HG03354 (cell line): ENCODE results near the gene GPR156.

Experiments
- ATAC-seq: cut with Tn5 transposase; IDR thresholded peaks from one replicate; pipeline ENCODE4 v1.9.1; 2021; ENCODE audit warnings: mild to moderate bottlenecking; ENCODE audit not compliant: unreplicated experiment, poor library complexity, severe bottlenecking

The GPR156 gene

DNA sequence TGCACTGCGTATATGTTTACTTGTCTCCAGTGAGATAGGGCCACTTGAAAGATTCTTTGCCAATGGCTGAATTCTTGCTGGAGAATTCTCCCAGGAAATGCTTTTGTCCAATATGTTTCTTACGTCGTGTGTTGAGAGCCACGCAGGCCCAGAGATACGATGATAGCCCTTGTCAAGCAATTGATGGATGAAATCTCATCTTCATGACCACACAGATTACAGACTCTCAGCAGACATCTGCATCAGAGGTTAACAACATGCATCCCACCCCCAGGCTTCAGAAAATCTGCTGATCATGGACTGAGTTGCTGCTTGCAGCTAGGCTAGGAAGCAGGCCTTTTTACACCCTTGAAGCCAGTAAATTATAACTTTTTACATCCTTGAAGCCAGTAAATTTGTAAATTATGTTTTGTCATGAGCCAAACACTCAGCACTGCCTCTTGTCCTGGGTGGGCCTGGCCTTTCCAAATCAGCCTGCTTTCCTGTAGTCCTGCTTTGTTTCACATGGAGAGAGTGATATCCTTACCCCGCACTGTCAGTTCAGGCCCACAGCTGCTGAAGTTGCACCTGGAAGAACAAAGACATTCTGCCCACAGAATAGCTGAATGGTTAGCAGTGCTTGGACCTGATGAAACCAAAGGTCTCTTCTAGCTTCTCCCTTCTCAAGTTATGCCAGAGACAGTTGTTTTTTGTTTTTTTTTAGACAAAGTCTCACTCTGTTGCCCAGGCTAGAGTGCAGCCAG, 84.4 kb downstream of the GPR156 start:
- ATAC-seq, result no peak

DNA sequence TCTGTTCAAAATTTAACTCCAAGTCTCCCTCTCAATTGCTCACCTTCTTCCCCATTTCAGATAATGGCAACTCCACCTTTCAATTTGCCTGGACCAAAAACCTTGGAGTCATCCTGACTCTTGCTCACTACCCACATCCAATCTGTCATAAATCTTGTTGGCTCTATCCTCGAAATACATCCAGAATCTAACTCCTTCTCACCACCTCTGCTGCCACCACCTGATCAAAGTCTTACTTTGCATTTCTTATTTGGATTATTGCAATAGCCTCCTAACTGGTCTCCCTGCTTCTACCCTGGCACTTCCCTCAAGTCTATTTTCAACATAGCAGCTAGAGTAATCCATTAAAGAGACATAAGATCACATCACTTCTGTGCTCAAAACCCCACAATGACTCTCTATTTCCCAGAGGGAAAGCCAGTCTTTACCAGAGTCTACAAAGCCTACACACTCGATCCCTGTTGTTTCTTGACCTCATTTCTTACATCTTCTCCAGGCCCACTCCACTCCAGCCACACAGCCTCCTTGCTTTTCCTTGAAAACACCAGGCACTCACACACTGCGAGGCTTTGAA, 86.6 kb downstream of the GPR156 start:
- ATAC-seq, result no peak

DNA sequence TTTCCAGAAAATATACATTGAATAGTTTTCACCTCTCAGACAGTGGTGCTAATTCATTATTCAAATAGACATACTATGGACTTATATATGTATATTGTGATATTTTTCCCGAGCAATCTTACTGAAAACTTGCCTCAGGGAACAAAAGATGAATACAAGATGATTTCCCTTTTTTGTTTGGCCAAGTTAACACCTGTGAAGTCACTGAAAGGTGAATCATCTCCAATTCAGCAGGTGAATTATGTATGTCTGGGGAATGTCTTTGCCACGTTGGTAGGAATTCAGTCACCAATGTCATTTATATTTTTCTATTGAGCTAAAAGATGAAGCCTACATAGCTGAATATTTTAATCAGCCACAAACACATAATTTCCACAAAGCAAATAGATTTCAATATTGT, 88.2 kb downstream of the GPR156 start:
- ATAC-seq, result no peak

DNA sequence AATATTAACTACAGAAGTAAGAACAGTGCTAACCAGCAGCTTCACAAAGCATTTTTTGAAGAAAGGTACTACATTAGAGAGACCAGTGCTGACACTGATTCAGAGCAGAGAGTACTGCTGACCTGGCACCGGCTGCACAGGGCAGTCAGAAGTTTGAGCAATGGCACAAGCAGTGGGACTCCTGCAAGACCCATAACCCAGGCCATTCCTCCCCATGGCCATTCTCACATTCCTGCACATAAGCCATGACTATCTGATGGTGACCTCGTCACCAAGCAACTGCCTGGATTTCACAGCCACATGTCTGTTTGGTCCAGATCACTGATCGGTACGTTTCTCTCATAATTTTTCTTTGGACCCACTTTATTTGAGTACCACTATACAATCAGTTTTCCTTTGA, 88.7 kb downstream of the GPR156 start:
- ATAC-seq, result no peak

DNA sequence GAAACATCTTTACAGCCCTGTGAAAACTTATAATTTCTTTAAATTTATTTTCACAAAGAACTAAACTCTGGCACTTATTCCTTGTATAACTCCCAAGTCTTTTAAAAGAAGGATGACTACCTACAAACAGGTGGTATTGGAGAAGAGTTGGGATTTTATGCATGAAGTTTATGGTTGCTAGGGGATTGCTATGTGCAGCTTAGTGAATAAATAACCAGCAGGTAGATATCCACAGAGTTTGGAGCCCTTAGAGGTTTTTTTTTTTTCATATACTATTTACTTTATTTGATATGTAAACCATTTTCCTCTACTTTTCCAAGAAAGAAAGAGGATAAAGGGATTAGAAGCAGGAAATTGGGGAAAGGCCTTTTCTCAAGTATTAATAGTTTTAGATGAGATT, 91.5 kb downstream of the GPR156 start:
- no peak for ATAC-seq

DNA sequence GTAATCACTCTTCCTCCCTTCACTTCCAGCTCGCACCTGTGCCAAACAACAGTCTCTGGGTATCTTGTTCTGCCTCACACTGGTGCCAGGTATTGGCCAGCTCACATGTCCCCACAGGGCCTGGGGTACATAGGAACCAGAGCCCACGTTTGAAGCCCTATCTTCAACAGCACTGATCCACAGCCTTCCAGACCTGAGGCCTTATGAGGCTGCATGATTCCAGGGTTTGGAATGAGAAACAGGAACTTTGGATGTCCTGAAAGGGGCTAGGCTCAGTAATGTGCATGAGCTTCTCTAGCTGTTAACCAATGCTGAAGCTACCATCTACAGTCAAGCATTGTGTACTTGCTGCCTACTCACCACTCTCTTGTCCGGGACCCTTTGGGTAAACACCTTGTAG, 92.4 kb downstream of the GPR156 start:
- no peak for ATAC-seq

DNA sequence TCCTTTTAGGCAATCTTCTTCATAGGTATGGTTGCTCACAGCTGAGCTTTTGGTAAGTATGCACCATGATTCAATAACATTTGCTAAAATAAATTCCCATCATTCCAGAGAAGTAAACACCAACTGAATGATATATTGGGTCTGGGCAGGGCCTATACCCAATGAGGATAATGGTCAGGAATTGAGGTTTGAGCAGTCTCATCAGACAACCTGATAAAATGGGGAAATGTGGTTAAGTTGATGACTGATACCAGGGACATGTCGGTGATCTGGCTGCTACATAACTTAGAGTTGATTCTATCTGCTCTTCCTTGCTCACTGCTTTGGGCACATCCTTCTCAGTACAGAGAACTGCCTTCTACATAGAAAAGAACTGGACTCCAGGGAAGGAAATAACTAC, 92.9 kb downstream of the GPR156 start:
- ATAC-seq, result no peak

DNA sequence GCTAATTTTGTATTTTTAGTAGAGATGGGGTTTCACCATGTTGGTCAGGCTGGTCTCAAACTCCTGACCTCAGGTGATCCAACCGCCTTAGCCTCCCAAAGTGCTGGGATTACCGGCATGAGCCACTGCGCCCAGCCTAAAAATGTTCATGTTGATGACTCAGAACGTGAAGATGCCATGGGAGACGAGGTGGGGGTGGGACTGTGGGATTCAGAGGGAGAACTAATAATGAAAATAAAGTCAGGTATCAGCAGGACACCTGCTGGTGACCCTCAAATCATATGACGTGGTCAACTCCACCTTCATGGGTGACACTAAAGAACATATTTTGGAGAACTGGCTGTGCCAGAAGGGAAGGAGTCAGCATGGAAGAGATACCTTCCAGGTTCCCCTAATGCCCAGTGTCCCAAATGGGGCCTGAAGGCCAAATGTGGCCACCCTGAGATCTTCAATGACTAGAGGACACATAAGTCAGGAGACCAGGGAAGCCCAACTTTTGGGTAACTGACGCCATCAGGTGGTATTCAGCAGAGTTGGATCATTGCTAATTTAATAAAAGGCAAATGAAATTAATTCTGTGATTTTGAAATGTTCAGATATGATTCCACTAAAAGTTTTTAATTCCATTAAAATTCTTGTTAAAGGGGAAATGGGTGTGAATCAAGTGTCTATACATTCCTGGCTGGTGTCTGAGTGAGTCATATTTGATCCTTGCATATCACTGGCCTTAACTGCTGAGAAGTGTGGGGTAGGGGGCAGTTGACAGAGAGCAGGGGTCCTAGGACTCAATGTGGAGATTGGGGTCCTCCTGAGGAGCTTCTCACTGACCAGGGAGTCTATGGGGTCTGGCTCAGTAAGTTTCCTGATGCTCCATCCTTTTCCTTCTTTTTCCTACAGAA, 102.2 kb downstream of the GPR156 start:
- ATAC-seq, result no peak

DNA sequence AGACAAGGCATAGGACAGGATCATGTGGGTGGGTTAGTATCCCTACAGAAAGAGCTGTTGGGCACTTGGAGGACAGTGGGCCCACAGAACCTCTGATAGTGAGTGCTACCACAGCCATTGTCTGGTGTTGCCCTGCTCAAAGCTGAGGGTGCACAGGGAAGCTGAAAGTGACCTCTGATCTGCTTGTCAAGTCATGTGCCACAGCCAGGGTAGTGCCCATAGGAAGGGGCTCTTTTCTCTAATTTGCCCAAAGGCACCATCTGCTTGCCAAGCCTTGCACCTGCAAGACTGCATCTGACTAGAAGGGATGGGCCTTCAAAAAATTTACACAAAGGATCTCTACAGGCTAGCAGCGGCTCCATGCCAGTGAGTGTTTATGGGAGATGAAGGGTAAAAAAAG, 103.4 kb downstream of the GPR156 start:
- ATAC-seq, result no peak

DNA sequence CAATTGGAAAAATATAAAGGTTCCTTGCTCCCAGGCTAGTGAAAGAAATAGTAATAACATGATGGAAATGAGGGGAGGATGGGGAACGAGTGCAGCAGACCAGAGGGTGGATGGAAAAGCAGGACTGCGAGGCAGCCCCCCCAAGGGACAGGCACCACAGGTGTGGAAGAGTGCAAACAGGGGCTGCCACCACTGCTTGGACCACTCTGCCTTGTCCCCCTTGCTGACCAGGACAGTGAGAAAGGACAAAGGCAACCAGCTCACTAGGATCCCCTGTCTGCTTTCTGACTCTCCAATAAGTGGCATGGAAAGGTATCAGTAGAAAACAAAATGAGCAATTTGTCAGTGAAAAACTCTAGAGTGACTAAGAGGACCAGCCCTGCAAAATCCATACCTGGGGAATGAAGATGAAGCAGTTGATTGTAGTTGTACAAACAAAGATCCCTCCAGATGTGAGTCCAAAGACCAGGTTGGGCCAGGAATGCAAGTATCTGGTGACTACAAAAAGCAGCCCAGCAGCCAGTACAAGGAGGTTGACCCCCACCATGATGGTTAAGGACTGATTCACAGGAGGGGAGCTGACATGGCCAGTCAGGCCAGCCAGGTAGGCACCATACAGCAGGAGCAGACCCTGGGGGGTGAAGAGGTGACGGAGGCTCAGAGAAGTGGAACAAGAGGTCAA, 104.2 kb downstream of the GPR156 start:
- no peak for ATAC-seq

DNA sequence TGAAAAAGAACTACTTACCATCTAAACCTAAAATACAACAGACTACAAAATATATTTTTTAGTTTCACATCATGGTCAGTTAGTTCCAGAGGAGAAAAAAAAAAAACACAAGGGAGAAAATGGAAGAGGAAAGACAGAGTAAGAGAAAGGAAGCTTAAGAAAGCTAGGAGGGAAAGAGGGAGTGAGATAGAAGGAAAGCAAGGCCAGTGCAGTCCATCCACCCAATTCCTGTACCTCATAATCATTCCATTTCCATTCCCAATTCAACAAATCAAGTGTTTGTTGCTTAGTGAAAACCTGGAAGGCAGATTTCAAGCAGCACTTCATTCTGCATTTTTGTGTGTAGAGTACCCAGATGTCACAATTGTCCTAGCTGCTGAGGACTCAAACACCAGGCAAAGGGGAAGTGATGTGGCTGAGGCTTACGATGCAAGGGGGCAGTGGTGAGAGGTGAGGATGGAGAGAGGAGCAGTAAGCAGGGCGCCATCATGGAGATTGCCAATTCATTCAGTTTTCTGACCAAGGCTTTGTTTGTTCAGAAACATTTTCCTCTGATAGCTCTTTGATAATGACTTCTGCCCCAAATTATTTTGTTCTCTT, 107.2 kb downstream of the GPR156 start:
- no peak for ATAC-seq

DNA sequence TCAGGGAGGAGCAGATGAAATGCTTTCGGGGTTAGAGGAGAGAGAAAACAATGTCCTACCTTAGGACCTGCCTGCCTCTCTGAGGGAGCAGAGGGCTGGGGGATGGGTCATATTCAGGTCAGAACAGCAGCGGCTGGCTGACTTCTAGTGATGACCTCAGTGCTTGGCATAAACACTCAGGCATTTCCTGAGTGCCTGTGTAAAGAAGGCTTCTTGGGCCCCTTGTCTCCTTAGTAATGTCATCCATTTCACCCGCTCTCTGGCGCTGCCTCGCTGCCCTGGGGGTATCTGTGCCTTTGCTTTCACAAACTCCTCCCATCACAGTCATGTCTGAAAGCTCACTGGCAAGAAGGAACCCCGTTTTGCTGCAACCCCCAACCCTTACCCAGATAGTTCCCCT, 107.9 kb downstream of the GPR156 start:
- ATAC-seq, result no peak

DNA sequence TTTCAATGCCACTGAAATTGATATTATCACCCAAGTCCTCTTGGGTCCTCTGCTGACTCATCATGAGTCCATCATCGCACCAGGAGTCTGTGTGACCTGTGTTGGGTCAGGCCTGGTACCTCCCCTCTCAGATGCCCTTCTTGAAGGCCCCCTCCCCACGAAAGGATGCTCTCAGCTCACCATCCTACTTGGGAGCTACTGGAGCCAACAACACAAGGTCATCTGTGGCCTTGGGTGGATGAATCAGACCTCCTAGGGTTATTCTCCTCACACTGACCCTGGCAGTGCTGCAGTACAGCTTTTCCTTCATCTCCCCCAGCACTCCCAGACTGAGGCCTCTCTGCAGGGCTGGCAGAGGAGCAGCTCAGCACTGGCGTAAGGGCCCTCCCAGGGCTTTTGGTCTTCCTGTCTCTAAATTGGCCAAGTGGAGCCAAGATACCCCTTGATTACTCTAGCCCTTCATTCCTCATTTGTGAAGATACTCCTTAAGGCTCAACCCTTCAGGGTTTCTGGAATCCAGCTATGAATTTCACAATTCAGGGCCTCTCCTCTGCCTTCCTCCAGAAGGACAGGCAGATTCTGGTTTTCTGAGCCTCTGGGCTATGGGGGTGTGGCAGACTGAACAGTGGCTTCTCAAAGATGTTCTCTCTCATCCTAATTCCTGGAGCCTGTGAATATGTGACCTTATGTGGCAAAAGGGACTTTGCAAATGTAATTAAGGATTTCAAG, 110.0 kb downstream of the GPR156 start:
- ATAC-seq, result no peak

DNA sequence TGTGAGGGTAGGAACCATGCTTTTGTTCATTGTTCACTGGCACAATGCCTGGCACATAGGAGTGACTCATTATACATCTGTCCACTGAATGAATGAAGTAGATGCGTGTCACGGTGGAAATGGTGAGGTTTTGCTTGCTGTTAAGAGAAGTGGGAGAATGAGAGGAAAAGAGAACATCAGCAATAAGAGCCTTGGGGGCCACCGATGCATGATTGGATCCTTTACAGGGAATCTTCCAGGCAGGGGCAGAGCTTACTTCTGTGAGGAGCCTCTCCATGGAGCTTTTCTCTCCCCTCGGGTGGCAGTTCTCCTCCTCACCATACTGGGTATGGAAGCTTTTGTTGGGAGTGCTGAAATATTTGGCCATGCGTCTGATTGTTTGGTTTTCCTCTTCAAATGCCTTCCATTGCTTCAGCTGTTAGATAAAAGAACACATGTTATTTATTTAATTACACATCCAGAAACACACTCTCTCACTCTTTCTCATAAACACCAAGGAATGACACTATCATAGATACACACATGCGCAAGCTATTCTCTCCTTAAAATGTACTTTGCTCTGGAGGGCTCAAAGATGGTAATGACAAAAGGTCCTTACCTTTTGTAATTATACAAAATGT, 111.9 kb downstream of the GPR156 start:
- ATAC-seq, result no peak

DNA sequence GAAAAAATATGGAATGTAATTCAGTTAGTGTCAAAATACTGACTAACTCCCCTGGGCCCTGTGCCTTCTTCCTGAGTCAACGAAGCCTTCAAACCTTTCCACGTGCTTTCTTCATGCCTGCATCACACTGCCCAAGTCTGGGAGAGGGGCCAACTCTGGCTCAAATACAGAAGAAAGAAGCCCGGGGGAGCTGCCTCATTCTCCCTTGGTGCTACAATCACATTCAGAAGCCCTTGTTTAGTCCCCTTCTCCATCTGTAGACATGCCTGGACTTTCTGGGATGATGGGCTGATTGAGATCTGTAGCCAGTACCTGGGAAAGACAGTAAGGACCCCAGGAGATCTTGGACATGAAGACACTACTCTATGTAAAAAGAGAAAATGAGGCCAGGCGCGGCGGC, 113.0 kb downstream of the GPR156 start:
- no peak for ATAC-seq

DNA sequence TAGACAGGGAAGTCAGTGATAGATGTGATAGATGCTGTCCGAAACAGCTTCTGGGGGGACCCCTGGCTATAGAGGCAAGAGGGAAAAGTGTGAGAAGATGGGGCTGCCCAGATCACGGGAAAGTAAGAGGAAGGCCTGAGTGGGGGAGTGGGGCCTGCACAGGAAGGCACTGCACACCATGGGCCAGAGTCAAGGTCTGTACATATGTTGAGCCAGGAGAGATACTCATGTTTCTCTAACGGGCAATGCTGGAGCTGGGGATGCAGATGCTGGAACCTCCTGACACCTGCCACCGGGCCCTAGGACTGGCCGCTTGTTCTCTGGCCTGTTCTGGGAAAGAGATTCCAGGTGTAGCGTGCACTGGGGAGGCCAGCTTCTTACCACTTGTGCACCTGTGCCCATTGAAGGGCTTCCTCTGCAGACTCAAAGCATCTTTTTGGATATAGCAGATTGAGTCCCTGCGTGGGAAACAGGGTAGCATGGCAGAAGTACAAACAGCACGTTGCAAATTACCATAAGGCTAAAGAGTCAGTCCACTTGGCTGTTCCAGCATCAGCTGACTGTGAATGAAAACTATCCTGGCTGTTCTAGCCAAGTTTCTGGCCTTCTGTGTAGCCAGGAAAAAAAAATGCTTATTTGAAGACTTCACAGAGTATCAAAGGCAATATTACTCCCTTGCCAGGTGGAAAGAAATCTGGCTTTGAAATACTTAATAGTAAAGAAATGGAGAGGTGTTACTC, 113.7 kb downstream of the GPR156 start:
- ATAC-seq, result no peak

DNA sequence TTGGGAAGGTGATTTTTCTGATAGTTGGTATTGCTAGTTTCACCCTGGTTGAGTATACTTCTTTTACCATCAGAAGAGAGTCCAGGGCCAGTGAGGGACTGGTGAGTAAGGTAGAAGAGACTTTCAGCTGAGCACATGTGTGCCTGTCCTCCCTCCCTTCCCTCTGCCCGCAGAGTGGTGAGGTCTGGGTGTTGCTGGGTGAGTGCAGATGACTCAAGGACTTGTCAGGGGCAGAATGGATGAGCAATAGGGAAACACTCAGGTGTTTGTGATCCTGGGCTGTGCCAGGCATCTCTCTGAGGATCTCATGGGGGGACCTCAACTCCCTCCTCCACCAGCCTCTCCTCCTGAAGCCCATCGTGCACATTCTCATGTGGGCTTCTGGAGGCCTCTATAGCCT, 114.8 kb downstream of the GPR156 start:
- no peak for ATAC-seq

DNA sequence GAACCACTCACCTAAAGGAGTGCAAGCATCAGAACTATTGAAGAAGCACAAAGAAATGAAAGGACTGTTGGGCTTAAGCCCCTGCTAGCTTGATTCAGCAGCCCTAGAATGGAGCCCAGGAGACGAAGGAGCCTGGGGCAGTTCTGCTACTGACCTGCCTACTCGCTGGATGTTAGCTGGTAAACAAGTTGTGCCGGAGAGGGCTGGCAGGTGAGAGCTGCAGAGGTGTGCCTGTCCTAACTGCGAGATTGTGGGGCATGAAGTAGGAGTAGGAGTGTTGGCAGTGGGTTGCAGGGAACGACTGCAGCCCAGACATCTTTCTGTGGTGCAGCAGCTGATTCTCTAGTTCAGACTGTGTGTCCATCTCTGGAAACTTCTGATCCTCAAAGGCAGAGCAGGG, 115.6 kb downstream of the GPR156 start:
- ATAC-seq, result no peak
